SK-MEL-5 (cell line): ENCODE results near the gene CDK16. TPM values are rescaled to one million over a fixed set of nuclear protein-coding genes. Genes with fewer than 3 reads are reported as not detected.
"Not testable (repeated sequence)": the region's sequence is repeated elsewhere in the genome, so short reads cannot be mapped to it uniquely, and the experiment has no call there.

Experiments used
- DNase-seq: peaks from one replicate; pipeline ENCODE4 v3.0.0-alpha.2; 2016; ENCODE audit warnings: low read depth, low spot score
- in situ Hi-C: cut with HindIII; loops from 2 replicates; pipeline ENCODE4 v1.10.0; 2016; ENCODE audit warnings: low sequenced_read_pairs, high pct_unique_total_duplicates, low pct_unique_long_range_greater_than_20kb
- total RNA-seq: library from RNA; depleted of rRNA; stranded (reverse); fragments of >200 nt; shearing (Covaris generic); gene quantifications from 2 replicates; pipeline ENCODE4 v1.2.3, GENCODE V29; 2014

The CDK16 gene
- total RNA-seq, 1 experiment from 2014 or later = 95.4 TPM

- DNase-seq = peak; percentile 95
- in situ Hi-C loops = no loop called here
These were observed 15.0 kb downstream of the CDK16 start for GRCh38 chrX:47233333-47234113.

- in situ Hi-C loops = no loop called here
- DNase-seq = no peak
These were observed 16.1 kb downstream of the CDK16 start for GRCh38 chrX:47234583-47234982.

- in situ Hi-C loops = no loop called here
- no peak for DNase-seq
These were observed 17.2 kb downstream of the CDK16 start for GRCh38 chrX:47235691-47236103.

GRCh38 chrX:47239199-47239598 lies 20.7 kb downstream of the CDK16 start:
- in situ Hi-C loops = no loop called here
- DNase-seq = no peak

GRCh38 chrX:47239898-47240545 lies 21.5 kb downstream of the CDK16 start:
- in situ Hi-C loops = no loop called here
- DNase-seq = no peak

GRCh38 chrX:47240619-47241018 lies 22.1 kb downstream of the CDK16 start:
- no peak for DNase-seq
- in situ Hi-C loops = no loop called here

GRCh38 chrX:47241201-47242011 lies 22.9 kb downstream of the CDK16 start:
- DNase-seq = no peak
- in situ Hi-C loops = no loop called here

GRCh38 chrX:47242321-47242720 lies 23.8 kb downstream of the CDK16 start:
- DNase-seq = no peak
- in situ Hi-C loops = no loop called here

- no peak for DNase-seq
- in situ Hi-C loops = no loop called here
These were observed 24.9 kb downstream of the CDK16 start for GRCh38 chrX:47243351-47243750.

GRCh38 chrX:47244676-47245075 lies 26.2 kb downstream of the CDK16 start:
- DNase-seq = no peak
- in situ Hi-C loops = no loop called here

GRCh38 chrX:47245156-47245555 lies 26.7 kb downstream of the CDK16 start:
- DNase-seq = no peak
- in situ Hi-C loops = no loop called here

GRCh38 chrX:47247206-47247998 lies 28.9 kb downstream of the CDK16 start:
- in situ Hi-C loops = no loop called here
- DNase-seq = no peak

- DNase-seq = no peak
- in situ Hi-C loops = no loop called here
These were observed 29.5 kb downstream of the CDK16 start for GRCh38 chrX:47247999-47248320.

- DNase-seq = no peak
- in situ Hi-C loops = no loop called here
These were observed 30.1 kb downstream of the CDK16 start for GRCh38 chrX:47248576-47248975.

- in situ Hi-C loops = no loop called here
These were observed 31.5 kb downstream of the CDK16 start for GRCh38 chrX:47250017-47250347.

GRCh38 chrX:47257620-47258019 lies 39.1 kb downstream of the CDK16 start:
- DNase-seq, in situ Hi-C loops: not testable (repeated sequence)

More at GRCh38 chrX:47250017-47250347, 31.5 kb downstream of the CDK16 start:
- no peak for DNase-seq

- in situ Hi-C loops = no loop called here
- peak; percentile 68 for DNase-seq
These were observed 46.1 kb downstream of the CDK16 start for GRCh38 chrX:47264483-47265173.
